Motor neuron (in vitro differentiated cells): Measurements from ENCODE around the gene RHEX. TPM values are rescaled to one million over a fixed set of nuclear protein-coding genes. Genes with fewer than 3 reads are reported as not detected.
A peak's percentile ranks its signal among the peaks of the same experiment; 100 is the strongest.

ENCODE experiments used
- ATAC-seq, 8 experiments: fragments of 200-7000 bp; cut with Tn5 transposase; replicated peaks in 6 of 8; 2 replicates each; pipeline ENCODE4 v1.8.0; 2021; ENCODE audit warnings: mild to moderate bottlenecking in 8 of 8, moderate library complexity in 8 of 8
- H3K27ac ChIP-seq, 2 donors: fragments of 250-450 bp; sonication (Bioruptor Pico); 2 replicates each; pipeline ENCODE4 v1.9.0; 2021; ENCODE audit warnings: antibody characterized with exemption in 2 of 2, mild to moderate bottlenecking in 2 of 2, moderate library complexity in 1 of 2
- H3K4me1 ChIP-seq, 2 donors: fragments of 250-450 bp; sonication (Bioruptor Pico); replicated peaks in 1 of 2; 2 replicates each; pipeline ENCODE4 v1.6.1; 2021; ENCODE audit warnings: antibody characterized with exemption in 2 of 2, mild to moderate bottlenecking in 2 of 2, moderate library complexity in 1 of 2
- H3K4me3 ChIP-seq, 5 donors: fragments of 250-450 bp; sonication (Bioruptor Pico); 2 replicates each; pipeline ENCODE4 v1.9.0; 2021; ENCODE audit warnings: antibody characterized with exemption in 5 of 5, mild to moderate bottlenecking in 5 of 5, moderate library complexity in 4 of 5
- WGBS, 10 experiments: fragments of 450-650 bp; shearing (Covaris generic); methylation state at CpG; one replicate each; pipeline ENCODE4 v1.0.0; 2022; 5-methylcytosine and 5-hydroxymethylcytosine counted together
- in situ Hi-C, 9 experiments: fragments of 400-800 bp; cut with MboI; loops; one replicate each; pipeline ENCODE4 v1.15.0; 2021; ENCODE audit warnings: low sequenced_read_pairs in 9 of 9, low pct_unique_long_range_greater_than_20kb in 2 of 9; ENCODE audit not compliant: unreplicated experiment in 9 of 9
- total RNA-seq, 8 experiments: library from RNA; unstranded; fragments of 300-600 nt; gene quantifications; 2 replicates each; pipeline versions ENCODE4 v1.2.3 to v1.2.4, GENCODE V29; 2022

The RHEX gene
- total RNA-seq, 8 experiments from 2014 or later: 0.29 to 1.2 (median 0.87) TPM; not detected in 5

DNA sequence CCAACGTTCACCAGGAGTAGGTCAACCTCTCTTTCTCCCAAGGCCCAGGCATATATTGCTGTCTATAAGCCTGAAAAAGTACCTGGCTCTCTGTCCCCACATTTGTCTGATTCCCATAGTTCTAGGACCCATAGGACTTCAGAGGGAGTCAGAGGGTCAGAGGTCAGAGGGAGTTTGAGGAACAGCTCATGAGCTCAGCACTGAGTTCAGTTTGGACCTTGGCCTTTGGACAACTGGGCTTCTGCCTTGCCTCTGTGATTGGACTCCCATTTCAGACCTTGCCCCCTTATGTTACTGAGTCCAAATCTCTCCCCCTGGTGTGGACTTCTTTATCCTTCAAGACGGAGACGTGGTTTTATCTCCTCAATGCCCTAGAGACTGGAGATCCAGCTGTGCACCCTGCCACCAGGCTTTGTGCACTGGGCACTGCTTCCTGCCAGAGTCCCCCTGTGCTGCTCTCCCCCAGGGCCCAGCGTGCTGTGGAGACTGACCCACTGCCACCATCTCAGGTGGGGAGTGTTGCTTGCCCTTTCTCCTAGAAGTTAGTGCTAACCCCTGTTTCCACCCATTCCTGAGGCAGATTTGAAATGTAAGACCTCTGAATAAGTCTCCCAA is 32.5 kb upstream of the RHEX start:
- H3K4me3 ChIP-seq: no peak overlapping the region
- no peaks in the 10 kb centered on the region for H3K4me1 ChIP-seq
- no peak for ATAC-seq
- no peak overlapping the region for H3K27ac ChIP-seq
- WGBS, 10 experiments: 40 to 100% (median 93%) methylated on average over 1 to 4 of the region's 4 CpGs
- in situ Hi-C loops: loop anchor here in 2 of 9 experiments (10.0 kb wide), 1 partner anchor 84 kb away; no protein-coding TSS in a partner anchor

DNA sequence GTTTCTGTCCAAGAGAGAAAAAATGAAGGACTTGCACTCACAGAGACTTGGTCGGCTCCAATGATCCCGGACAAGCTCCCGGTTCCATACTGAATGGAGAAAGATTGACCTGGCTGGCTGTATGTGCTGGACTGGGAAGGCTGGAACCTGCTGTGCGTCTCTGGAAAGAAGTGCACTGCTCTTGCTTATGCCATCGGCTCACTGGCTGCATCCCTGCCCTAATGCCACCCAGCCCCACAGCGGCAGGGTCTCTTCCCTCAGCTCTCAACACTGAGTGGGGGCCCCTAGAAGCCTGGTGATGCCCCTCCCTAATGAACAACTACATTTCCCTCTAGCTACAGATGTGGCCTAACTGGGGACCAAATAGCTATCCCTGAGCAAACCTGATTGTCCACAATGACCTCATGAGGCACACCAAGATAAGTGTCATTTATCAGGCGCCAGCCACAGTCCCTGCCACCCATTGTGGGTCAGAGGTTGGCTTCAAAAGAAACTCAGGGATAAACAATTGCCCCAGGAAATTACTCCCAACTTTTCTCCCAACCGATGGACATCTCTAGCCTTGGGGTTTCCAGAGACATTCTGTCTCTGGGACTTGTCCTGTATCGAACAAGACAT is 31.9 kb upstream of the RHEX start:
- H3K27ac ChIP-seq: no peak overlapping the region
- no peak overlapping the region for H3K4me3 ChIP-seq
- WGBS, 10 experiments: 50 to 86% (median 83%) methylated on average over 1 to 9 of the region's 9 CpGs; no CpG with 5 or more reads in 1 of the 10 experiments
- no peaks in the 10 kb centered on the region for H3K4me1 ChIP-seq
- ATAC-seq: no peak
- in situ Hi-C loops: loop anchor here in 2 of 9 experiments (10.0 kb wide), 1 partner anchor 84 kb away; no protein-coding TSS in a partner anchor

DNA sequence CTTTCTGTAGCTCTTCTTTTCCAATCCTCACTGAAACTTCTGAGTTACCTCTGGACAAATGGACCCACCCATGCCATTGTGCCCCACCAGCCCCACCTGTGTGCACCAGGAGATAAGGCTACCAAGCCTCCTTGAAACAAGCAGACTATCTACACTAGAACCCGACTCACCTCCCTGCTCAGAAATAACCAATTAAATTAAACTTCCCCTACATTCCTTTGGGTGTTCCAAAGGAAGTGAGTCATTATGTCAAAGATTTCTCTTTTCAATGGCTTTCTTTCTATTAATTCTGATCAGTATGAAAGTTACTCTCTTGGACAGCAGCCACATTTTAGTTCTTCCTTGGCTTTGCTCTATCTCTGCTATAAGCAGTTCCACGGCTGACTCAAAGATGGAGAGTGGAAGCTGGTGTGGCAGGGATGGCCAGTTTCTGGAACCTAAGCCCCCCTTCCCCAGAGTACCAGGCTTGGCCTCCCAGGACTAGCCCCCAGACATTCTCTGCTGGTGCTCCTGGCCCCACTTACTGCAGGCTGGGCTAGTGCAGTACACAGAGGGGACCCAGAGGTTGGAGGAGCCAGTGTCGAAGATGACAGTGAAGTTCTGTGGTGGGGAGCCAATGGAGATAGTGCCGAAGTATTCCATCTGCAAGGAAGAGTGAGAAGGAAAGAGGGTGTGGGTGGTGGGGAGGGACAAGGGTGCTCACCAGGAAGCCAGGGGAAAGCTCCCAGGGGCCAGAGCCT is 31.2 kb upstream of the RHEX start:
- H3K4me1 ChIP-seq: no peaks in the 10 kb centered on the region
- H3K4me3 ChIP-seq: no peak overlapping the region
- in situ Hi-C loops: loop anchor here in 2 of 9 experiments (10.0 kb wide), 1 partner anchor 83 kb away; no protein-coding TSS in a partner anchor
- ATAC-seq: peak in 2 of 8 experiments; percentile 45 to 48
- WGBS, 10 experiments: 29 to 88% (median 70%) methylated on average over 1 to 4 of the region's 4 CpGs; no CpG with 5 or more reads in 2 of the 10 experiments
- no peak overlapping the region for H3K27ac ChIP-seq

DNA sequence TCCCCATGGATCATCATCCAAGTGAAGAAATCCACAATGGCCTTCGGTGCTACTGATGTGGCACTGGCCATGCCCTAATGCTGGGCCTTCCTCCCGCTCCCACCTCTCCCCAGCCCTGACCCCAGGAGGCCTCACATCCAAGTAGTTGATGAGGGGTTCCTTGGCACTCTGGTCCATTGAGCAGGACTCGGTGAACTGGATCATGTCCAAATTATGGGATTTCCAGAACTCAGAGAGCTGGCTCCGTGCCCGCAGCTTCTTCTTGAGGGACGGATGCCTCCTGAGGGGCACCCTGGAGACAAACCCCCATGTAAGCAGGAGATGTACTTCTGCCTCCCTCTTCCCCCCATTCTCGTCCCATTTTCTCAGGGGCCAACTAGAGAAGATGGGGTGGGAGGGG is 30.2 kb upstream of the RHEX start:
- in situ Hi-C loops: loop anchor here in 2 of 9 experiments (10.0 kb wide), 1 partner anchor 82 kb away; no protein-coding TSS in a partner anchor
- 67 to 100% (median 84%) methylated on average over 1 to 7 of the region's 7 CpGs; no CpG with 5 or more reads in 4 of the 10 experiments for WGBS, 10 experiments
- H3K4me1 ChIP-seq: no peaks in the 10 kb centered on the region
- no peak overlapping the region for H3K27ac ChIP-seq
- ATAC-seq: no peak
- H3K4me3 ChIP-seq: no peak overlapping the region

DNA sequence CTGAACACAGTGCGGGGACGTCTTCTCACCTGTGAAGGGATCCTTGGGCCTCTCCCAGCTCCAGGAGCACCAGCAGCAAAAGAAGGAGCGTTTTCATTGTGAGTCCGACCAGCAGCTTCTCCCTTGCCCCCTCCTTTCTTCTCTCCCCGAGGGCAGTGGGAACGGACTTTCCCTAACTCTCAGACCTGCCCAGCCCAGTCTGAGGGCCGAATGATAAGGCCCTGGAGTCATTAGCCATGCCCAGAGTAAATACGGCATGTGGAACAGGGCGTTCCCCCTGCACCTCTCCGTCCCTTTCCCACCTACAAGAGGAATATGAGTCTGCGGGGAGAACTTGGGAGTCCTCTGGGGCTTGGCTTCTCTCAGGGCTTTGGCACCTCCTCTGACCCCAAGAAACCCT is 29.3 kb upstream of the RHEX start, which contains the start of gene CTSE:
CTSE (minus strand) TSS at position 201 of the 400 bp plus-strand sequence; CDS start at position 97, 104 bp downstream.
- in situ Hi-C loops: loop anchor here in 2 of 9 experiments (10.0 kb wide), 1 partner anchor 81 kb away; no protein-coding TSS in a partner anchor
- Histone ChIP-seq H3K27ac (no peak within 1 kb of the TSS), H3K4me1 (no peaks in the 10 kb centered on the region), H3K4me3 (no peak within 1 kb of the TSS)
- 55 to 95% (median 81%) methylated on average over 2 to 8 of the region's 11 CpGs; no CpG with 5 or more reads in 3 of the 10 experiments for WGBS, 10 experiments
- ATAC-seq: no peak

DNA sequence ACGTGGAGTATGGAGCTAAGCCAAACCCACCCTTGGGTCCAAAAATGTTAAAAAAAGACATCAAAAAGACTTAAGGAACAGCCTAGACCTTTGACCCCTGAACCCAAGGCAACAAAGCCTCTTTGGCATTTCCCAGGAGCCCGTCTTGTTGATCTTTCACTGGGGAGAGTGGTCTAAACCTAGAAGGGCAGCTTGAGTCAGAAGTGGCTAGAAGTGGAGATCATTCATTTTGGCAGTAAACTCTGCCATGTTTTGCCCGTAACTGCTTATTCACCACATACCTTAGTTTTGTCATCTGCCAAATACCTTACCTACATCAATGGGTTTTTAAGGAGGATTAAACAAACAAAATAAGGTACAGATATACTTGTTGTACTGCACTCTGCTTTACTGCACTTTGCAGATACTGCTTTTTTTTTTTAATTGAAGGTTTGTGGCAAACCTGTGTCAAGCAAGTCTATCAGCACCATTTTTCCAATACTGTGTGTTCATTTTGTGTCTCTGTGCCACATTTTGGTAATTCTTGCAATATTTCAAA is 27.6 kb upstream of the RHEX start:
- H3K4me3 ChIP-seq: no peak overlapping the region
- in situ Hi-C loops: loop anchor here in 2 of 9 experiments (10.0 kb wide), 1 partner anchor 79 kb away; no protein-coding TSS in a partner anchor
- ATAC-seq: no peak
- WGBS, 10 experiments: 0 to 100% (median 73%) methylated on average over 1 to 3 of the region's 3 CpGs; no CpG with 5 or more reads in 2 of the 10 experiments
- no peaks in the 10 kb centered on the region for H3K4me1 ChIP-seq
- no peak overlapping the region for H3K27ac ChIP-seq

DNA sequence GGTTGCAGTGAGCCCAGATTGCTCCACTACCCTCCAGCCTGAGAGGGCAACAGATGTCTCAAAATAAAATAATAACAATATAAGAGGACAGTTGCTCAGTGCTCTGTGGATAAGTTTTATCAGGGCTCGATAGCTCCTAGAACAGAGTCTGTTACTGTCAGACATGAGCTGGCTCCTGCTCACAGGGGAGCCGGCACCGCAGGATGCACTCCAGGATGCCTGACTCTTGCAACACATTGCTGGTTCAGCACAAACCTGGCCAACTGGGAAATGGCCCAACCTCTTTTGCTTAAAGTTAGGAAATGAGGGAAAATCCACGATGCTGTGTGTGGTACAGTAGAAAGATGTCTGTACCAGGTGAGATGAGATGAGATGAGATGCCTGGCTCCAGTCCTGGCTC is 23.5 kb upstream of the RHEX start:
- WGBS, 10 experiments: 0 to 86% (median 65%) methylated on average over 1 to 4 of the region's 4 CpGs; no CpG with 5 or more reads in 4 of the 10 experiments
- in situ Hi-C loops: loop anchor here in 2 of 9 experiments (10.0 kb wide), 1 partner anchor 75 kb away; no protein-coding TSS in a partner anchor
- H3K4me3 ChIP-seq: no peak overlapping the region
- H3K27ac ChIP-seq: no peak overlapping the region
- H3K4me1 ChIP-seq: no peaks in the 10 kb centered on the region
- ATAC-seq: no peak

DNA sequence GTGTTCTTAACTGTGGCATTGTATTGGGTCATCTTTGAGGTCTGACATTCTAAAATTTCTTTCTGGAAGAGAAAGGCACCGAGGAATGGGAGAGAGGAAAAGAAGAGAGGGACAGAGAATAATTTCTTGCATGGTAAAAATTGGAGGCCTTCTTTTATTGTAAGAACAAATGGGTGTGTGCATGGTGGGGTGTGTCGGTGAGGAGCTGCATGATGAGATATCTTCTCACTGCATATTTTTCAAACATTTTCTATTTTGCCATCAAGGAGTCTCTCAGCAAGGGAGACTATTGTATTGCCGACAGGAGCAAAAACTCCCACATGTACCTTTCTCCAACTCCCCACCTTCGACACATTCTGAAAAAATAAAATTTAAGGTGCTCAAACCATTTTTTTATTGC is 22.8 kb upstream of the RHEX start:
- Histone ChIP-seq H3K4me1 (no peaks in the 10 kb centered on the region), H3K27ac (no peak overlapping the region), H3K4me3 (no peak overlapping the region)
- ATAC-seq: no peak
- in situ Hi-C loops: no loop called here
- WGBS, 10 experiments: 46 to 85% (median 71%) methylated on average over 2 to 4 of the region's 4 CpGs

DNA sequence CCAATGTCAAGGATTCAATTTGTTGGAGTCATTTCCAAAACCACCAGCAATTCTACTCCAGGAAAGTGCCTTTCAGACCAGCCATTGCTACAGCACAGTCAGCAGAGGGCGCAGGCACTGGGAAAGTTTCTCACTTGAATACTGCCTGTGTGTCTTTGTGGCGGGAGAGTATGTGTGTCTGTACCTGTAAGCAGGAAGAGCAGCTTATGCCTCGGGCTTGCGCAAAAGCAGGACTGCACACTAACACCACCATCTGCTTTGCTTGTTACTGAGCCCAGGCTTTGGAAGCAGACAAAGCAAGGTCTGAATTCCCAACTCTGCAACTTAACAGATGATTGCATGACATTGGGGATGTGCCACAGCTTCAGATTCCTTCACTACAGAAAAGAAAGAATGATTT is 22.3 kb upstream of the RHEX start:
- in situ Hi-C loops: no loop called here
- Histone ChIP-seq H3K4me1 (no peaks in the 10 kb centered on the region), H3K27ac (no peak overlapping the region), H3K4me3 (no peak overlapping the region)
- WGBS, 10 experiments: 0 to 20% (median 0%) methylated on average over 1 to 4 of the region's 4 CpGs; no CpG with 5 or more reads in 1 of the 10 experiments
- peak; percentile 64 to 95 (median 78) for ATAC-seq

DNA sequence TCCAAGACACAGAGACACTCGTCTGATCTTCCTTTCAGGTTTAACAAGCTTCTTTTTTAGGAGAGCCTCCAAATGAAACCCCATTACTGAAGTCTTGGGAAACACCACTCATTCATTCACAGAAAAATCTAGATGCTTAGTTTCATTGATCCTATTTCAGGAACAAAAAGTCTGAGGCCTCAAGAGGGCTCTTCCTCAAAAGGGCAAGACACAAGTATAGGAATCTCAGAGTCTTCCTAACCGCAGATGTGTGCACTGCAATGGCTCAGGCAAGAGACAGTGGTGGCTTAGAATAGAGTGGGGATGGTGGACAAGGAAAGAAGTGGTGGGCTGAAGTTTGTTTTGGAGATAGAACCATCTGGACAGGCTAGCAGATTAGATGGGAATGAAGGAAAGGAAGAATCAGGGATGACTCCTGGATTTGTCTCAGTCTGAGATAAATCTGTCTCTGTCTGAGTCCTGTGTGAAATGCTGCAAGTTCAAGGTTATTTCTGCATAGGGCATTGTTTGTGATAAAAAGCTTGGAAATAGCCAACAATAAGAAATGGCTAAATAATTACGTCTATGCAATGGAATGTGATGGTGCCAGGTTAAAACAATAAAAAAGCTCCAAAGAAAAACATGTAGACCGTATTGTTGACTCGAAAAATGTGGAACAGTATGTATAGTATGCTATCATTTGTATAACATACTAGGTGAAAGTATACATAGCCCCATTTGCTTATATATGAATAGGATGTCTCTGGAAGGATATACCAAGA is 20.4 kb upstream of the RHEX start:
- Histone ChIP-seq H3K4me1 (no peaks in the 10 kb centered on the region), H3K27ac (no peak overlapping the region), H3K4me3 (no peak overlapping the region)
- 32 to 97% (median 80%) methylated on average over 3 to 5 of the region's 5 CpGs for WGBS, 10 experiments
- ATAC-seq: no peak
- in situ Hi-C loops: no loop called here

DNA sequence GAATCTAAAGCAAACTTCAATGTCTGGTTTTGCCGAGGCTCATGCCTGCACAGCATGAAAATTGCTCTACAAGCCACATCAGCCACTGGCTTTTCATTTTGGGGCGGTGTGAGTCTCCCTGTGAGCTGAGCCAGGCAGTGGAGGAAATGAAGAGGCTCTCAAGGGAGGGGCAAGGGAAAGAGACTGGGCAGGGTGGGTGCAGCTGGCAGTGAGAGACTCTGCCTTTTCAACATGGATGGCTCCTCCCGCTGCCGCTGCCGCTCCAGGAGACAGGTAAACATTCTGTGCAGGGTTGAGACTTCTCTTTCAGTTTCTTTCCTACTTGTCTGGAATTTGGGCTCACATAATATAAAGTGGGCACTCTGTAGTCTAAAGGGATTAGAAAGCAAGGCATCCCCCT is 17.9 kb upstream of the RHEX start:
- in situ Hi-C loops: no loop called here
- Histone ChIP-seq H3K4me1 (no peaks in the 10 kb centered on the region), H3K4me3 (no peak overlapping the region), H3K27ac (no peak overlapping the region)
- 40 to 100% (median 80%) methylated on average over 1 to 5 of the region's 5 CpGs; no CpG with 5 or more reads in 4 of the 10 experiments for WGBS, 10 experiments
- ATAC-seq: peak in 1 of 8 experiments; percentile 49
